ENCODE results near the gene REEP5.

DNA sequence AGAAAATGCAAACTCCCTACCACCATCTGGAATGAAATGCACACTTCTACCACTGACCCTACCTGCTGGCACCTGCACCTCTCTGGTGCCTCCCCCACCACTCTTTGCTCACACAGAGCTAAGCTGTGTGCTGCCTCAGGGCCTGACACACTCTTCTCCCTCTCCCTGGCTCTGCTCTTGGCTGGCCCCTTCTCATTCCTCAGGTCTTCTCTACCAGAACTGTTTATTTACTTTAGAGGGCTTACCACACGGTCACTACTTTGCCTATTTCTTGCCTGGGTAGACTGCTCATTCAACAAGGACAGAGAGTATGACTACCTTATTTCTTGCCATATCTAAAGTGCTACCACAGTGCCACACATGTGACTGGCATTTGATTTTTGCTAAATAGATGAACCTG lies 3.3 kb downstream of the REEP5 start:
- TF ChIP-seq, protein P1, sequence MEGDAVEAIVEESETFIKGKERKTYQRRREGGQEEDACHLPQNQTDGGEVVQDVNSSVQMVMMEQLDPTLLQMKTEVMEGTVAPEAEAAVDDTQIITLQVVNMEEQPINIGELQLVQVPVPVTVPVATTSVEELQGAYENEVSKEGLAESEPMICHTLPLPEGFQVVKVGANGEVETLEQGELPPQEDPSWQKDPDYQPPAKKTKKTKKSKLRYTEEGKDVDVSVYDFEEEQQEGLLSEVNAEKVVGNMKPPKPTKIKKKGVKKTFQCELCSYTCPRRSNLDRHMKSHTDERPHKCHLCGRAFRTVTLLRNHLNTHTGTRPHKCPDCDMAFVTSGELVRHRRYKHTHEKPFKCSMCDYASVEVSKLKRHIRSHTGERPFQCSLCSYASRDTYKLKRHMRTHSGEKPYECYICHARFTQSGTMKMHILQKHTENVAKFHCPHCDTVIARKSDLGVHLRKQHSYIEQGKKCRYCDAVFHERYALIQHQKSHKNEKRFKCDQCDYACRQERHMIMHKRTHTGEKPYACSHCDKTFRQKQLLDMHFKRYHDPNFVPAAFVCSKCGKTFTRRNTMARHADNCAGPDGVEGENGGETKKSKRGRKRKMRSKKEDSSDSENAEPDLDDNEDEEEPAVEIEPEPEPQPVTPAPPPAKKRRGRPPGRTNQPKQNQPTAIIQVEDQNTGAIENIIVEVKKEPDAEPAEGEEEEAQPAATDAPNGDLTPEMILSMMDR (conservative IDR thresholded peaks at IDR 0.05 in 1 of 2, IDR thresholded peaks at IDR 0.05 in 1 of 2; ENCODE audit: extremely low read depth in 1 of 2, insufficient read depth in 1 of 2, low read depth in 1 of 2, low read length in 2 of 2), result no peak
- no peak for TF ChIP-seq EZH2 (IDR thresholded peaks at IDR 0.05; ENCODE audit: borderline replicate concordance, low read length)

All from mammary epithelial cell (primary cell).